Large intestine (tissue), 1 donor: ENCODE measurements around the gene PRKCD. TPM values are rescaled to one million over a fixed set of nuclear protein-coding genes. Genes with fewer than 3 reads are reported as not detected.

Experiments used
- polyA plus RNA-seq: library from polyadenylated mRNA; unstranded; fragments of 120-200 nt; gene quantifications from one replicate; pipeline ENCODE4 v1.2.1, GENCODE V29; 2013

The PRKCD gene
- polyA plus RNA-seq, 1 donor = 37.0 TPM

Other genes with a start within 250 kb of the PRKCD start
- 12.8 TPM for gene SFMBT1, start 115.1 kb upstream of the PRKCD start, polyA plus RNA-seq
- 20.0 TPM for gene RFT1, start 30.8 kb upstream of the PRKCD start, polyA plus RNA-seq
- gene TKT, start 94.8 kb downstream of the PRKCD start, polyA plus RNA-seq = 187 TPM
- 22.7 TPM for gene DCP1A, start 186.3 kb downstream of the PRKCD start, polyA plus RNA-seq